ENCODE data around the gene ZMYND8. TPM values are rescaled to one million over a fixed set of nuclear protein-coding genes. Genes with fewer than 3 reads are reported as not detected.
"Not testable (repeated sequence)": the region's sequence is repeated elsewhere in the genome, so short reads cannot be mapped to it uniquely, and the experiment has no call there.

ZMYND8 gene
- total and polyA plus RNA-seq, 5 donors = 10.0 to 35.7 (median 31.4) TPM

- H3K4me3 ChIP-seq (ENCODE audit: low read length) = no peak overlapping the region
- no peak for DNase-seq
- no peak for ATAC-seq
- no peaks in the 10 kb centered on the region for H3K27me3 ChIP-seq (ENCODE audit: control insufficient read depth, insufficient read depth)
- intact Hi-C loops (cut with DNase I) = no loop called here
- H3K27ac ChIP-seq (ENCODE audit: low read length) = no peak overlapping the region
- H3K9me3 ChIP-seq (ENCODE audit: control insufficient read depth, low read length) = no peaks in the 10 kb centered on the region
- WGBS = 74% methylated on average over 3 of the region's 3 CpGs
- H3K4me1 ChIP-seq (ENCODE audit: control insufficient read depth, insufficient read depth, low read length) = no peaks in the 10 kb centered on the region
These were observed 75.8 kb downstream of the ZMYND8 start for GRCh38 chr20:47280668-47281067.

DNA sequence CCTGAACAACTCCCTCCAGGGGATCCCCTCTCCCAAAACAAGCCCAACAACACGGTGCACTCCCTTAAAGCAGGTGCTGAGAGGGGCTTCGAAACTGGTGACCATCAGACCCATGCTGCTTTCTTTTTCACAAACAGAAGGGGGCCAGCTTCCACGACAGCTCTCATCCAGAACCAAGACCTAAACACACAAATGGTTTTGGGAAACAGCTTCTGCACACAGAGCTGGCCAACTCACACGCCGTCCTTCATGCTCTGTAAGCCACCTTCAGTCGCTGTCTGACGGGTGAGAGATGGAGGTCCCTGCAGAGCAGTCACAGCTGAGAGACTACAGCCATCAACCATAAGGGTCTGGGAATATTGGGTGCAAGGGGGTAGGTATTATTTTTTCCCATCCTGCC is 76.3 kb downstream of the ZMYND8 start:
- H3K27ac ChIP-seq (ENCODE audit: low read length) = no peak overlapping the region
- ATAC-seq (no peak), DNase-seq (no peak)
- no peaks in the 10 kb centered on the region for H3K4me1 ChIP-seq (ENCODE audit: control insufficient read depth, insufficient read depth, low read length)
- H3K4me3 ChIP-seq (ENCODE audit: low read length) = no peak overlapping the region
- no peaks in the 10 kb centered on the region for H3K27me3 ChIP-seq (ENCODE audit: control insufficient read depth, insufficient read depth)
- intact Hi-C loops (cut with DNase I) = no loop called here
- 80% methylated on average over 7 of the region's 7 CpGs for WGBS
- no peaks in the 10 kb centered on the region for H3K9me3 ChIP-seq (ENCODE audit: control insufficient read depth, low read length)

DNA sequence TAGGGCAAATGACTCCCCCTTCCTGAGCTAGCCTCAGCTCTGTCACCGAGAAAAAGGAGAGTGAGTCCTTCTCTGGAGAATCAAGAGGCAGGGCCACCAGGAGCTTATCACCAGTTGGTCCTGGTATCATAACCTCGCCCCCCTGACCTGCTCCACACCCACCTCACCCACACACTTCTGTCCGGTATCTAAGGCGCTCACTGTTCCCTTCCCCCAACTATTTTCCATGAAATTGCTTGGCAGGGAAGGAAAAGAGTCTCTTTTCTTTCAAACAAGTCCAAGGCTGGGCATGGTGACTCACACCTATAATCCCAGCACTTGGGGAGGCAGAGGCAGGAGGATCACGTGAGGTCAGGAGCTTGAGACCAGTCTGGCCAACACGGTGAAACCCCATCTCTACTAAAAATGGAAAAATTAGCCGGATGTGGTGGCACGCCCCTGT is 77.6 kb downstream of the ZMYND8 start:
- intact Hi-C loops (cut with DNase I) = loop anchor here in 3 of 4 donors (10.0 kb wide), 2 partner anchors 346 to 356 kb away; no protein-coding TSS in a partner anchor
- DNase-seq (no peak), ATAC-seq (peak in 1 of 2 donors; percentile 62)
- no peaks in the 10 kb centered on the region for H3K4me1 ChIP-seq (ENCODE audit: control insufficient read depth, insufficient read depth, low read length)
- H3K4me3 ChIP-seq (ENCODE audit: low read length) = no peak overlapping the region
- H3K9me3 ChIP-seq (ENCODE audit: control insufficient read depth, low read length) = no peaks in the 10 kb centered on the region
- no peak overlapping the region for H3K27ac ChIP-seq (ENCODE audit: low read length)
- no peaks in the 10 kb centered on the region for H3K27me3 ChIP-seq (ENCODE audit: control insufficient read depth, insufficient read depth)
- 87% methylated on average over 8 of the region's 8 CpGs for WGBS

GRCh38 chr20:47277535-47277872 is 79.0 kb downstream of the ZMYND8 start:
- intact Hi-C loops (cut with DNase I) = loop anchor here in 3 of 4 donors (10.0 kb wide), 2 partner anchors 347 to 357 kb away; no protein-coding TSS in a partner anchor
- not testable (repeated sequence) for H3K9me3 ChIP-seq (ENCODE audit: control insufficient read depth, low read length); H3K4me1 ChIP-seq (ENCODE audit: control insufficient read depth, insufficient read depth, low read length); ATAC-seq; DNase-seq; H3K27me3 ChIP-seq (ENCODE audit: control insufficient read depth, insufficient read depth); H3K4me3 ChIP-seq (ENCODE audit: low read length)
- WGBS = 70% methylated on average over 5 of the region's 5 CpGs
- peak overlapping the region; percentile 77 for H3K27ac ChIP-seq (ENCODE audit: low read length)

- H3K9me3 ChIP-seq (ENCODE audit: control insufficient read depth, low read length) = no peaks in the 10 kb centered on the region
- no peak overlapping the region for H3K4me3 ChIP-seq (ENCODE audit: low read length)
- peak overlapping the region; percentile 77 for H3K27ac ChIP-seq (ENCODE audit: low read length)
- 41% methylated on average over 8 of the region's 8 CpGs for WGBS
- H3K27me3 ChIP-seq (ENCODE audit: control insufficient read depth, insufficient read depth) = no peaks in the 10 kb centered on the region
- ATAC-seq (peak; percentile 27 to 72), DNase-seq (peak; percentile 70 to 91 (median 89))
- intact Hi-C loops (cut with DNase I) = loop anchor here in 3 of 4 donors (10.0 kb wide), 2 partner anchors 348 to 358 kb away; no protein-coding TSS in a partner anchor
- H3K4me1 ChIP-seq (ENCODE audit: control insufficient read depth, insufficient read depth, low read length) = no peaks in the 10 kb centered on the region
These were observed 79.5 kb downstream of the ZMYND8 start for GRCh38 chr20:47276851-47277534.

DNA sequence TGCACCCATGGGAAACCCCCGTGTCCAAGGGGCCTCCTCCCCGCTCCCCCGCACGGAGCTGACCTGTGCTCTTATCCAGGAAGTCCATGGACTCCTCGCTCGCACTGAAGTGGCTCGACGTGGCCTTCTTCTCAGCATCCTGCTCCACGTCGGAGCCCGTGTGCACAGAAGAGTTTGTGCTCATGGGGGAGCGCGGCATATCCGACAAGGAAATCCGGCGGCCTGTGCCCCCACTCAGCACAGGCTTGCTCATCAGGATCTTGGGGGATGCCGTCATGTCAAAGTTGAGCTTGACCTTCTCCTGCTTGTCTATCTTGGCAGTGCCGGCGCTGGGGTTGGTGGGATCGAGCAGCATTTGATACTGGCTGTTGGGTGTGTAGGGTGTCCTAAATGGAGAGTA is 80.2 kb downstream of the ZMYND8 start:
- Histone ChIP-seq H3K4me1 (ENCODE audit: control insufficient read depth, insufficient read depth, low read length) (no peaks in the 10 kb centered on the region), H3K4me3 (ENCODE audit: low read length) (no peak overlapping the region), H3K27ac (ENCODE audit: low read length) (no peak overlapping the region), H3K9me3 (ENCODE audit: control insufficient read depth, low read length) (no peaks in the 10 kb centered on the region), H3K27me3 (ENCODE audit: control insufficient read depth, insufficient read depth) (no peaks in the 10 kb centered on the region)
- intact Hi-C loops (cut with DNase I) = loop anchor here in 3 of 4 donors (10.0 kb wide), 2 partner anchors 349 to 359 kb away; no protein-coding TSS in a partner anchor
- peak in 1 of 3 donors; percentile 50 for DNase-seq
- 95% methylated on average over 20 of the region's 20 CpGs for WGBS
- ATAC-seq = no peak

DNA sequence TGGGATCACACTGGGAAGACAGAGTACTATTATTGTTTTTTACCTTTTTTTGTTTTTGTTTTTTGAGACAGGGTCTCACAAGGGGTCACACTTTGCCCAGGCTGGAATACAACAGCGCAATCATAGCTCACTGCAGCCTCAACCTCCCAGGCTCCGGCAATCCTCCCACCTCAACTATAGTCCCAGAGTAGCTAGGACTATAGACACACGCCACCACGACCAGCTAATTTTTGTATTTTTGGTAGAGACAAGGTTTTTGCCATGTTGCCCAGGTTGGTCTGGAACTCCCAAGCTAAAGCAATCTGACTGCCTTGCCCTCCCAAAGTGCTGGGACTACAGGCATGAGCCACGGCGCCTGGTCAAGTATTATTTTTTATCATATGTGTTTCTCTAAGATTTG is 81.0 kb downstream of the ZMYND8 start:
- ATAC-seq = no peak
- 97% methylated on average over 6 of the region's 6 CpGs for WGBS
- no peak overlapping the region for H3K27ac ChIP-seq (ENCODE audit: low read length)
- H3K4me3 ChIP-seq (ENCODE audit: low read length) = no peak overlapping the region
- no peaks in the 10 kb centered on the region for H3K9me3 ChIP-seq (ENCODE audit: control insufficient read depth, low read length)
- DNase-seq = no peak
- no peaks in the 10 kb centered on the region for H3K27me3 ChIP-seq (ENCODE audit: control insufficient read depth, insufficient read depth)
- intact Hi-C loops (cut with DNase I) = loop anchor here (2.0 to 10.0 kb wide), 3 partner anchors 109 to 359 kb away; no protein-coding TSS in a partner anchor
- no peaks in the 10 kb centered on the region for H3K4me1 ChIP-seq (ENCODE audit: control insufficient read depth, insufficient read depth, low read length)

DNA sequence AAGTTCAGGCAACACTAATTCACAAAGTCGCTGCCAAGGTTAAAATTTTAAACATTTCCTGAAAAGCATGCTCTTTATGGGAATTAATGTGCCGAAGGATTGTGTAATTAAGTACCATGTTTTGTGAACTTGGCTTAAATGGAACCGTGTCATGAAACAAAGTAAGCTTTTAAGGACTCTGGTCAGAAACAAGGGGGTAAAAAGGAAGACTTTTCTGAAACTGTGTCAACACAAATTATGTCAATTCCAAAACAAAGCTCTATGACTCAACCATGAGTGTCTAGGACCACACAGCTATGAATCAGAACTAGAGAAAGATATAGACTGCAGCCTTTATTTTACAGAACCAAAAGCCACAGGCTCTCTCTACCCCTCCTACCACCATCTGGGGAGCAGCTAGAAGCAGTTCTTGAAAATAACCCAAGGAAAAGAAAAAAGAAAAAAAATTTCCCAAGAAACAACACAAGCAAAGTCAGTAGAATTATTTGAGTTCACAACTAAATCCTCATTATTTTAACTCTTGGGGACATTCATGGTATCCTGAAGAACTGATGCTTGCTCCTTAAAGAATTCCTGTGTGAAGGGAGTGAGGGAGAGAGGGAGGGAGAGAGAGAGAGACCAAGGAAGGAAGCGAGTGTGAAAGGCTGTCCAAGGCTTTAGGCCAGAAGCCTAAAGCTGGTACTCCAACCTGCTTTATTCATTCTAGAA is 81.9 kb downstream of the ZMYND8 start:
- intact Hi-C loops (cut with DNase I) = loop anchor here (2.0 to 10.0 kb wide), 4 partner anchors 110 to 360 kb away; no protein-coding TSS in a partner anchor
- ATAC-seq (peak; percentile 59 to 86), DNase-seq (no peak)
- no peaks in the 10 kb centered on the region for H3K9me3 ChIP-seq (ENCODE audit: control insufficient read depth, low read length)
- WGBS = 44% methylated on average over 4 of the region's 4 CpGs
- H3K27ac ChIP-seq (ENCODE audit: low read length) = peak overlapping the region; percentile 72
- no peak overlapping the region for H3K4me3 ChIP-seq (ENCODE audit: low read length)
- H3K4me1 ChIP-seq (ENCODE audit: control insufficient read depth, insufficient read depth, low read length) = no peaks in the 10 kb centered on the region
- no peaks in the 10 kb centered on the region for H3K27me3 ChIP-seq (ENCODE audit: control insufficient read depth, insufficient read depth)

DNA sequence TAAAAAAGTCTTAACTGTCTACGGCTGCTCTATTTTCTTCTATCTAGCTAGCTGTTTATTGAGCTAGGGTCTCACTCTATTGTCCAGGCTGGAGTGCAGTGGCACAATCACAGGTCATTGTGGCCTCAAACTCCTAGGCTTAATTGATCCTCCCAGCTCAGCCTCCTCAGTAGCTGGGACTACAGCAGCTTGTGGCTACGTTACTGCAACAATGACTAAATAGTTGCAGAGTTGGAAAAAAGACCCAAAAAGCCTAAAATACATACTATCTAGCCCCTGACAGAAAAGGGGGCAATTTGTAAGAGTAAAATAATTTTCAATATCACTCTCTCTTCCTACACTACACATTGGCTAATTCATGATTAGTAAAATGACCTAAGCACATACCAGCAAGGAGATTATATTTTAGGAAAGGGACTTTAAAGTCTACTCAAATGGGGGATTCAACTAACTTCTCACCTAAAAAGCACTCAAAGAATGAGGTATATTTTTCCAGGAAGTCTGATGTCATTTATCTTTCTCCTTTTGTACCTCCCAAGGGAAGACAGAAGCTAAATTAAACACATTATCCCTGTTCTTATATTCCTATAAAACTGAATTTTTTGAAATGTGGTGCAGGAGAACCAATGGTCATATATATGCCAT is 82.8 kb downstream of the ZMYND8 start:
- Histone ChIP-seq H3K4me3 (ENCODE audit: low read length) (no peak overlapping the region), H3K9me3 (ENCODE audit: control insufficient read depth, low read length) (no peaks in the 10 kb centered on the region), H3K4me1 (ENCODE audit: control insufficient read depth, insufficient read depth, low read length) (no peaks in the 10 kb centered on the region), H3K27ac (ENCODE audit: low read length) (peak overlapping the region; percentile 73), H3K27me3 (ENCODE audit: control insufficient read depth, insufficient read depth) (no peaks in the 10 kb centered on the region)
- 94% methylated on average over 2 of the region's 2 CpGs for WGBS
- intact Hi-C loops (cut with DNase I) = loop anchor here (2.0 to 10.0 kb wide), 4 partner anchors 111 to 361 kb away; no protein-coding TSS in a partner anchor
- DNase-seq = no peak
- ATAC-seq = no peak

GRCh38 chr20:47272893-47273590 is 83.5 kb downstream of the ZMYND8 start:
- H3K27ac ChIP-seq (ENCODE audit: low read length) = no peak overlapping the region
- no peak overlapping the region for H3K4me3 ChIP-seq (ENCODE audit: low read length)
- no peaks in the 10 kb centered on the region for H3K27me3 ChIP-seq (ENCODE audit: control insufficient read depth, insufficient read depth)
- no peak for DNase-seq
- intact Hi-C loops (cut with DNase I) = loop anchor here (2.0 to 10.0 kb wide), 4 partner anchors 112 to 362 kb away; no protein-coding TSS in a partner anchor
- WGBS = 86% methylated on average over 8 of the region's 8 CpGs
- ATAC-seq = peak; percentile 50 to 72
- no peaks in the 10 kb centered on the region for H3K4me1 ChIP-seq (ENCODE audit: control insufficient read depth, insufficient read depth, low read length)
- no peaks in the 10 kb centered on the region for H3K9me3 ChIP-seq (ENCODE audit: control insufficient read depth, low read length)

All from right cardiac atrium (tissue), 5 donors.